Cardiac muscle cell (in vitro differentiated cells and primary cell): ENCODE results near the gene ACBD4. TPM values are rescaled to one million over a fixed set of nuclear protein-coding genes. Genes with fewer than 3 reads are reported as not detected.
A peak's percentile ranks its signal among the peaks of the same experiment; 100 is the strongest.

ENCODE experiments used
- DNase-seq, 2 donors: peaks; one replicate each; pipeline versions ENCODE4 v3.0.0 to v3.0.0-alpha.2; 2010 to 2017; ENCODE audit warnings: low read depth in 1 of 2, low spot score in 1 of 2
- H3K27ac ChIP-seq: fragments of 200-600 bp; sonication (generic); 2 replicates; pipeline ENCODE4 v1.5.1; 2016
- H3K27me3 ChIP-seq: fragments of 200-600 bp; sonication (generic); 2 replicates; pipeline ENCODE4 v1.6.0; 2016; ENCODE audit warnings: control low read depth
- H3K36me3 ChIP-seq: fragments of 200-600 bp; sonication (generic); 2 replicates; pipeline ENCODE4 v1.5.1; 2016; ENCODE audit warnings: control low read depth
- H3K4me1 ChIP-seq: fragments of 200-600 bp; sonication (generic); 2 replicates; pipeline ENCODE4 v1.8.1; 2017; ENCODE audit warnings: low read depth, mild to moderate bottlenecking, mixed run types
- H3K4me3 ChIP-seq: fragments of 200-600 bp; sonication (generic); 2 replicates; pipeline ENCODE4 v1.5.1; 2016; ENCODE audit warnings: mild to moderate bottlenecking
- H3K9me3 ChIP-seq: fragments of 200-600 bp; sonication (generic); 2 replicates; pipeline ENCODE4 v1.5.1; 2017; ENCODE audit warnings: low read depth, mild to moderate bottlenecking, control low read depth
- polyA plus RNA-seq: library from polyadenylated mRNA; unstranded; fragments of >200 nt; fragmentation: Nextera tagmentation; extraction: Ambion mirVana; gene quantifications from 2 replicates; pipeline ENCODE4 v1.2.1, GENCODE V29; 2016
- total RNA-seq: library from RNA; depleted of rRNA; stranded (reverse); fragments of >200 nt; gene quantifications from 2 replicates; pipeline ENCODE4 v1.2.3, GENCODE V29; 2016
- TF ChIP-seq, protein P1 (sequence below): IDR thresholded peaks from 2 replicates; pipeline ENCODE4 v1.5.1; 2012; ENCODE audit warnings: low read depth, mild to moderate bottlenecking, low read length

Gene ACBD4
- total and polyA plus RNA-seq, 2 experiments from 2014 or later = 20.5 to 29.3 TPM

- no peak overlapping the region for H3K27ac ChIP-seq
- peak in 1 of 2 donors; percentile 97 for DNase-seq
- H3K4me1 ChIP-seq = no peaks in the 10 kb centered on the region
- TF ChIP-seq, protein P1, sequence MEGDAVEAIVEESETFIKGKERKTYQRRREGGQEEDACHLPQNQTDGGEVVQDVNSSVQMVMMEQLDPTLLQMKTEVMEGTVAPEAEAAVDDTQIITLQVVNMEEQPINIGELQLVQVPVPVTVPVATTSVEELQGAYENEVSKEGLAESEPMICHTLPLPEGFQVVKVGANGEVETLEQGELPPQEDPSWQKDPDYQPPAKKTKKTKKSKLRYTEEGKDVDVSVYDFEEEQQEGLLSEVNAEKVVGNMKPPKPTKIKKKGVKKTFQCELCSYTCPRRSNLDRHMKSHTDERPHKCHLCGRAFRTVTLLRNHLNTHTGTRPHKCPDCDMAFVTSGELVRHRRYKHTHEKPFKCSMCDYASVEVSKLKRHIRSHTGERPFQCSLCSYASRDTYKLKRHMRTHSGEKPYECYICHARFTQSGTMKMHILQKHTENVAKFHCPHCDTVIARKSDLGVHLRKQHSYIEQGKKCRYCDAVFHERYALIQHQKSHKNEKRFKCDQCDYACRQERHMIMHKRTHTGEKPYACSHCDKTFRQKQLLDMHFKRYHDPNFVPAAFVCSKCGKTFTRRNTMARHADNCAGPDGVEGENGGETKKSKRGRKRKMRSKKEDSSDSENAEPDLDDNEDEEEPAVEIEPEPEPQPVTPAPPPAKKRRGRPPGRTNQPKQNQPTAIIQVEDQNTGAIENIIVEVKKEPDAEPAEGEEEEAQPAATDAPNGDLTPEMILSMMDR = no peak
- no peak overlapping the region for H3K4me3 ChIP-seq
- no peaks in the 10 kb centered on the region for H3K36me3 ChIP-seq
- no peaks in the 10 kb centered on the region for H3K9me3 ChIP-seq
- H3K27me3 ChIP-seq = no peaks in the 10 kb centered on the region
Observed at GRCh38 chr17:45143767-45144198, 8.3 kb downstream of the ACBD4 start.

DNA sequence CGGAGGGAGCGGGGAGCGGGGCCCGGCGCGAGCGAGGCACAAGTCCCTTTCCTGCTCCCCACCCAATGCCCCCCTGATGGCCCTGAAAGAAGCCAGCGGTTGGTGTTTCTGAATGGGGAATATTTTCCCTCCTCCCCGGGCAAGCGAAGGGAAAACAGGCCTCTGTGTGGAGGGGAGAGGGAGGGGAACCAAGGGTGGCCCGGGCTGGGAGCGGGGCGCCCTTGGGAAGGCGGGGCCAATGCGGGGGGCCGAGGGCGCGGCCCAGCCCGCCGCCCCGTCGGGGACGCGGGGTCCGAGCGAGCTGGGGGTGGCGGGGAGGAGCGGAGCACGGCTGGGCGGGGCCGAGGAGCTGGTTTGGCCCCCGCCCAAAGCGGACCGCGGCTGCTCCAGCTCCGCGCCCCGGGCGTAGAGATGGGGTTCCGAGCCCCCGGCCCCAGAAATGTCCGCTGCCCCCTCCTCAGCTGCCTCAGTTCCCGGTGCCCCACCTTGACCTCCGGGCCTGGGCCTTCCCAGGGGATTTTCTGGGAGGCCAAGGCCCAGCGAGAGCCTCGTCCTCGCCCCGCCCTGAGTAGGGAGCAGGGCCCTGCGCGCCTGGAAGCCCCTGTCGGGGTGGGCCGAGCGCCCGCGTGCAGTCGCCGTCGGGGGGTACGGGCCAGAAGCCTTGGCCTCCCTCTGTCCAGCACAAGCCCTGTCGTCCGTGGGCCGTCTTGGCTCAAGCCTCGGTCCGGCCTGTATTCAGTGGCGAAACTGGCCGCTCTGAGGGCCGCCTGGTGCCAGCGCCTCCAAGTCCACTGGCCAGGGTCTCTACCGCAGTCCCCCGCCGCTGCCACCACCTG, 8.9 kb downstream of the ACBD4 start:
- TF ChIP-seq, protein P1 = no peak
- no peaks in the 10 kb centered on the region for H3K4me1 ChIP-seq
- no peak overlapping the region for H3K4me3 ChIP-seq
- no peaks in the 10 kb centered on the region for H3K9me3 ChIP-seq
- no peak overlapping the region for H3K27ac ChIP-seq
- DNase-seq = peak in 1 of 2 donors; percentile 75
- H3K27me3 ChIP-seq = no peaks in the 10 kb centered on the region
- no peaks in the 10 kb centered on the region for H3K36me3 ChIP-seq

DNA sequence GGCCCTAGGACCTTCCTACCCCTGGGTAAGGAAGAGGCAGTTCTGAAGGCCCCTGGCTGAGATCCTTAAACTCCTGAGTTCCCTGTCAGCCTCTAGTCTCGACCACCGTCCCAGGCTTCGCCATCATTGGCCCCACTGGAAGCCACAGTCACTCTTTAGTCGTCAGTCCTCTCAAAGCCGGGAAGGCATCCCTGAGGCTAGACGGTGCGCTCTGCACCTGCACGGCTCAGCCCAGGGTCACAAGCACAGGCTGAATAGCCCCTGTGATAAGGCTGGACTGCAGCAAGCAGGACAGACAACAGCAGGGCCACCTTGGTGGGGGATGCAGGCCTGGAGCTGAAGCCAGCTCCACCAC, 9.5 kb downstream of the ACBD4 start:
- Histone ChIP-seq H3K9me3 (no peaks in the 10 kb centered on the region), H3K27me3 (no peaks in the 10 kb centered on the region), H3K4me3 (no peak overlapping the region), H3K27ac (no peak overlapping the region), H3K36me3 (no peaks in the 10 kb centered on the region), H3K4me1 (no peaks in the 10 kb centered on the region)
- TF ChIP-seq, protein P1 = no peak
- no peak for DNase-seq

- Histone ChIP-seq H3K4me1 (no peaks in the 10 kb centered on the region), H3K27ac (no peak overlapping the region), H3K4me3 (no peak overlapping the region), H3K9me3 (no peaks in the 10 kb centered on the region), H3K36me3 (no peaks in the 10 kb centered on the region), H3K27me3 (no peaks in the 10 kb centered on the region)
- TF ChIP-seq, protein P1 = no peak
- no peak for DNase-seq
Observed at GRCh38 chr17:45146166-45146565, 10.7 kb downstream of the ACBD4 start.

GRCh38 chr17:45146592-45146889, 11.1 kb downstream of the ACBD4 start:
- TF ChIP-seq, protein P1 = no peak
- no peak for DNase-seq
- peaks cover 3% of the 10 kb centered on the region for H3K4me1 ChIP-seq
- H3K9me3 ChIP-seq = no peaks in the 10 kb centered on the region
- peak overlapping the region; percentile 37 for H3K4me3 ChIP-seq
- peak overlapping the region; percentile 96 for H3K27ac ChIP-seq
- H3K27me3 ChIP-seq = no peaks in the 10 kb centered on the region
- H3K36me3 ChIP-seq = no peaks in the 10 kb centered on the region
